Neural cell (in vitro differentiated cells): Measurements from ENCODE around the gene GPATCH4. TPM values are rescaled to one million over a fixed set of nuclear protein-coding genes. Genes with fewer than 3 reads are reported as not detected.
"Not testable (repeated sequence)": the region's sequence is repeated elsewhere in the genome, so short reads cannot be mapped to it uniquely, and the experiment has no call there.

Source experiments
- H2AFZ ChIP-seq: fragments of 200-600, 300-800 bp; sonication (generic), shearing (Covaris generic); 2 replicates; pipeline ENCODE4 v1.6.0; 2014; ENCODE audit warnings: low read depth, mild to moderate bottlenecking, antibody characterized with exemption, low read length, moderate library complexity
- H3F3A ChIP-seq: fragments of 200-600 bp; shearing (Covaris generic); 2 replicates; pipeline ENCODE4 v1.6.1; 2016; ENCODE audit warnings: mild to moderate bottlenecking, moderate library complexity, mixed read lengths, antibody characterized with exemption, low read length; ENCODE audit not compliant: insufficient read depth, poor library complexity, severe bottlenecking
- H3K27ac ChIP-seq: fragments of 200-600, 300-800 bp; sonication (generic), shearing (Covaris generic); 2 replicates; pipeline ENCODE4 v1.5.1; 2014; ENCODE audit warnings: mild to moderate bottlenecking, low read length, moderate library complexity
- H3K27me3 ChIP-seq: fragments of 300-800, 200-600 bp; sonication (generic), shearing (Covaris generic); 2 replicates; pipeline ENCODE4 v1.6.0; 2014; ENCODE audit warnings: mild to moderate bottlenecking, low read depth, low read length, moderate library complexity; ENCODE audit not compliant: insufficient read depth
- H3K36me3 ChIP-seq: fragments of 300-800, 200-600 bp; sonication (generic), shearing (Covaris generic); 2 replicates; pipeline ENCODE4 v1.5.1; 2014; ENCODE audit warnings: mild to moderate bottlenecking, antibody characterized with exemption, low read length, moderate library complexity; ENCODE audit not compliant: insufficient read depth
- H3K4me2 ChIP-seq: fragments of 300-800, 200-600 bp; sonication (generic), shearing (Covaris generic); 2 replicates; pipeline ENCODE4 v1.6.0; 2014; ENCODE audit warnings: mild to moderate bottlenecking, low read length
- H3K4me3 ChIP-seq: fragments of 300-800, 200-600 bp; sonication (generic), shearing (Covaris generic); 2 replicates; pipeline ENCODE4 v1.5.1; 2014; ENCODE audit warnings: mild to moderate bottlenecking, low read length, moderate library complexity
- H3K79me2 ChIP-seq: fragments of 200-600 bp; shearing (Covaris generic); replicated peaks from 2 replicates; pipeline ENCODE4 v1.6.0; 2014; ENCODE audit warnings: mild to moderate bottlenecking, low read length, moderate library complexity; ENCODE audit not compliant: insufficient read depth
- H3K9ac ChIP-seq: fragments of 300-800, 200-600 bp; sonication (generic), shearing (Covaris generic); 2 replicates; pipeline ENCODE4 v1.6.1; 2016; ENCODE audit warnings: mild to moderate bottlenecking, low read length, mixed read lengths
- H3K9me2 ChIP-seq: fragments of 200-600 bp; shearing (Covaris generic); 2 replicates; pipeline ENCODE4 v1.6.1; 2016; ENCODE audit warnings: mild to moderate bottlenecking, low read length, mixed read lengths; ENCODE audit not compliant: insufficient read depth
- H3K9me3 ChIP-seq: fragments of 200-600, 300-800 bp; sonication (generic), shearing (Covaris generic); 2 replicates; pipeline ENCODE4 v1.6.1; 2016; ENCODE audit warnings: mild to moderate bottlenecking, mixed run types, low read length, moderate library complexity, mixed read lengths
- H4K20me1 ChIP-seq: fragments of 200-600 bp; shearing (Covaris generic); 2 replicates; pipeline ENCODE4 v1.6.1; 2016; ENCODE audit warnings: mild to moderate bottlenecking, mixed run types; ENCODE audit not compliant: insufficient read depth
- EP300 ChIP-seq: fragments of 450-650 bp; conservative IDR thresholded peaks from 2 replicates; pipeline ENCODE4 v1.6.1; 2014; ENCODE audit warnings: antibody characterized with exemption, mild to moderate bottlenecking, moderate library complexity; ENCODE audit not compliant: poor library complexity, severe bottlenecking
- EZH2 ChIP-seq: fragments of 200-600, 300-800 bp; shearing (Covaris generic), sonication (generic); IDR thresholded peaks from 2 replicates; pipeline ENCODE4 v1.6.1; 2014; ENCODE audit warnings: antibody characterized with exemption, low read length, borderline replicate concordance, mild to moderate bottlenecking; ENCODE audit not compliant: insufficient read depth, poor library complexity, severe bottlenecking
- MXI1 ChIP-seq: fragments of 450-650 bp; conservative IDR thresholded peaks from 2 replicates; pipeline ENCODE4 v1.6.1; 2014; ENCODE audit warnings: antibody characterized with exemption, mild to moderate bottlenecking; ENCODE audit not compliant: poor library complexity, severe bottlenecking
- POLR2AphosphoS5 ChIP-seq: IDR thresholded peaks from 2 replicates; pipeline ENCODE4 v1.6.1; 2012
- RAD21 ChIP-seq: fragments of 450-650 bp; conservative IDR thresholded peaks from 2 replicates; pipeline ENCODE4 v1.6.1; 2014; ENCODE audit warnings: antibody characterized with exemption, mild to moderate bottlenecking, moderate library complexity
- SMC3 ChIP-seq: fragments of 450-650 bp; conservative IDR thresholded peaks from 2 replicates; pipeline ENCODE4 v1.6.1; 2014; ENCODE audit warnings: antibody characterized with exemption, mild to moderate bottlenecking, moderate library complexity; ENCODE audit not compliant: poor library complexity
- TAF1 ChIP-seq: IDR thresholded peaks from 2 replicates; pipeline ENCODE4 v1.6.1; 2012; ENCODE audit warnings: low read depth
- polyA plus RNA-seq: library from polyadenylated mRNA; depleted of rRNA; stranded (reverse); fragments of >200 nt; gene quantifications from 2 replicates; pipeline ENCODE4 v1.2.3, GENCODE V29; 2014
- TF ChIP-seq, protein P1 (sequence below): IDR thresholded peaks from 2 replicates; pipeline ENCODE4 v1.6.1; 2012; ENCODE audit warnings: borderline replicate concordance
- TF ChIP-seq, protein P2 (sequence below): fragments of 450-650 bp; IDR thresholded peaks from 2 replicates; pipeline ENCODE4 v1.5.1; 2014; ENCODE audit warnings: antibody characterized with exemption, mild to moderate bottlenecking, moderate library complexity; ENCODE audit not compliant: poor library complexity, severe bottlenecking

Gene GPATCH4
- polyA plus RNA-seq, 1 donor from 2014 or later: 3.9 TPM

DNA sequence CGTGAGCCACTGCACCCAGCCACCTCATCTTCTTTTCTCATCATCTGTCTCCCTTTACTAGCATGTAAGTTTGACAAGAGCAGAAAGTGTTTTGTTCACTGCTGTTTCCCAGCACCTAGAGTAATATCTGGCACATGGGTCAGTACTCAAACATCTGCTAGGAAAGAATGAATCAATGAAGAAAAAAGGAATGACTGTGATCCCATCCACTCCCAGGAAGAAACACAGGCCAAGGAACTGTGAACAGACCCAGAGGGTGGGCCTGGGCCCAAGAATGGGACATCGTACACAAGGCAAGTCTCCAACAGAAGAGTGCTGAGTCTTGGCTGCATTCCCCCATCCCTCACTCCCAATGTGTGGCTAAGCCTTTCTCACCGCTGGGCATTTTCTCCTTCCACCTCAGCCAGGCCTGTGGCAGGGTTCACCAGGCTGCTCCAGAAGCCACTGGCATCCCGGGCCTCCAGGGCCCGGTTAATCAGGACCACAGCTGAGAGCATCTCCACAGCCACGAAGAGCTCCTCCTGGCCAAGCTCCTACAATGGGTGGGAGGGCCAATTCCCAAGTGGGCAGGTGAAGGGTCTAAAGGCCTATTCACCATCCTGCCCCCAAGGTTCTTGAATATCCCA lies 47.3 kb downstream of the GPATCH4 start:
- no peak overlapping the region for H3K27ac ChIP-seq
- H3K9me3 ChIP-seq: no peaks in the 10 kb centered on the region
- no peaks in the 10 kb centered on the region for H3K27me3 ChIP-seq

DNA sequence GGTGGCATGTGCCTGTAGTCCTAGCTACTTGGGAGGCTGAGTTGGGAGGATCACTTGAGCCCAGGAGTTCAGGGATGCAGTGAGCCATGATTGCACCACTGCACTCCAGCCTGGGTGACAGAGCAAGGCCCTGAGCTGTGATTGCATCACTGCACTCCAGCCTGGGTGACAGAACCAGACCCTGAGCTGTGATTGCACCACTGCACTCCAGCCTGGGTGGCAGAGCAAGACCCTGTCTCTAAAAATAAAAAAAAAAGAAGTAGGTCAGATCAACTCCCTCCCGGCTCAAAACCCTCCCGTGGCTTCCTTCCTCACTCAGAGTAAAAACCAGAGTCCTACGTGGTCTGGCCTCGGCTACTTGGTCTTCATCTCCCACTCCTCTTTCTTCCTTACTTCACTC lies 48.3 kb downstream of the GPATCH4 start:
- H3K4me2 ChIP-seq, H2AFZ ChIP-seq, H3K9ac ChIP-seq, H3K27me3 ChIP-seq, H3K9me3 ChIP-seq, H3K9me2 ChIP-seq, H3F3A ChIP-seq, H4K20me1 ChIP-seq, H3K36me3 ChIP-seq, H3K27ac ChIP-seq, H3K79me2 ChIP-seq, H3K4me3 ChIP-seq: not testable (repeated sequence)

More for the DNA sequence above, 47.3 kb downstream of the GPATCH4 start:
- Histone ChIP-seq H4K20me1 (no peaks in the 10 kb centered on the region), H3K9ac (no peak overlapping the region), H3K36me3 (no peaks in the 10 kb centered on the region), H3K79me2 (no peaks in the 10 kb centered on the region), H3K4me3 (no peak overlapping the region), H3K4me2 (no peak overlapping the region), H3F3A (no peaks in the 10 kb centered on the region), H3K9me2 (no peaks in the 10 kb centered on the region), H2AFZ (no peak overlapping the region)
- TF ChIP-seq EZH2: no peak
- TF ChIP-seq, protein P1, sequence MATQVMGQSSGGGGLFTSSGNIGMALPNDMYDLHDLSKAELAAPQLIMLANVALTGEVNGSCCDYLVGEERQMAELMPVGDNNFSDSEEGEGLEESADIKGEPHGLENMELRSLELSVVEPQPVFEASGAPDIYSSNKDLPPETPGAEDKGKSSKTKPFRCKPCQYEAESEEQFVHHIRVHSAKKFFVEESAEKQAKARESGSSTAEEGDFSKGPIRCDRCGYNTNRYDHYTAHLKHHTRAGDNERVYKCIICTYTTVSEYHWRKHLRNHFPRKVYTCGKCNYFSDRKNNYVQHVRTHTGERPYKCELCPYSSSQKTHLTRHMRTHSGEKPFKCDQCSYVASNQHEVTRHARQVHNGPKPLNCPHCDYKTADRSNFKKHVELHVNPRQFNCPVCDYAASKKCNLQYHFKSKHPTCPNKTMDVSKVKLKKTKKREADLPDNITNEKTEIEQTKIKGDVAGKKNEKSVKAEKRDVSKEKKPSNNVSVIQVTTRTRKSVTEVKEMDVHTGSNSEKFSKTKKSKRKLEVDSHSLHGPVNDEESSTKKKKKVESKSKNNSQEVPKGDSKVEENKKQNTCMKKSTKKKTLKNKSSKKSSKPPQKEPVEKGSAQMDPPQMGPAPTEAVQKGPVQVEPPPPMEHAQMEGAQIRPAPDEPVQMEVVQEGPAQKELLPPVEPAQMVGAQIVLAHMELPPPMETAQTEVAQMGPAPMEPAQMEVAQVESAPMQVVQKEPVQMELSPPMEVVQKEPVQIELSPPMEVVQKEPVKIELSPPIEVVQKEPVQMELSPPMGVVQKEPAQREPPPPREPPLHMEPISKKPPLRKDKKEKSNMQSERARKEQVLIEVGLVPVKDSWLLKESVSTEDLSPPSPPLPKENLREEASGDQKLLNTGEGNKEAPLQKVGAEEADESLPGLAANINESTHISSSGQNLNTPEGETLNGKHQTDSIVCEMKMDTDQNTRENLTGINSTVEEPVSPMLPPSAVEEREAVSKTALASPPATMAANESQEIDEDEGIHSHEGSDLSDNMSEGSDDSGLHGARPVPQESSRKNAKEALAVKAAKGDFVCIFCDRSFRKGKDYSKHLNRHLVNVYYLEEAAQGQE: no peak
- TF ChIP-seq POLR2AphosphoS5: no peak
- TF ChIP-seq TAF1: no peak

DNA sequence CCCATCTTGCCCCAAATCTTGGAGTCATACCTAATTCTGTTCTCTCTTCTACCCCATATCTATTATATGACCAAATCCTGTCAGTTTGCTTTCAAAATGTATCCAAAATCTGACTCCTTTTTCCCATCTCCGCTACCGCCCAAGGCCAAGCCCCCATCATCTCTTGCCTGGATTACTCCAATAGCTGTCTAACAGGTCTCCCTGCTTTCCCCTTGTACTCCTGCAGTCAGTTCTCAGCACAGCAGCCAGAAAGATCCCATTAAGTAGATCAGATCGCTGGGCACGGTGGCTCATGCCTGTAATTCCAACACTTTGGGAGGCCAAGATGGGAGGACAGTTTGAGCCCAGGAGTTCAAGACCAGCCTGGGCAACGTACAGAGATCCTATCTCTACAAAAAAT lies 48.8 kb downstream of the GPATCH4 start:
- H3K27ac ChIP-seq: no peak overlapping the region
- H3K9me2 ChIP-seq: no peaks in the 10 kb centered on the region
- H3K9me3 ChIP-seq: no peaks in the 10 kb centered on the region
- no peaks in the 10 kb centered on the region for H4K20me1 ChIP-seq
- no peaks in the 10 kb centered on the region for H3K79me2 ChIP-seq
- no peaks in the 10 kb centered on the region for H3K27me3 ChIP-seq
- H3K4me3 ChIP-seq: no peak overlapping the region
- no peaks in the 10 kb centered on the region for H3K36me3 ChIP-seq
- no peak overlapping the region for H3K9ac ChIP-seq
- H2AFZ ChIP-seq: no peak overlapping the region
- no peak overlapping the region for H3K4me2 ChIP-seq
- no peaks in the 10 kb centered on the region for H3F3A ChIP-seq
- TF ChIP-seq RAD21: no peak
- TF ChIP-seq, protein P2, sequence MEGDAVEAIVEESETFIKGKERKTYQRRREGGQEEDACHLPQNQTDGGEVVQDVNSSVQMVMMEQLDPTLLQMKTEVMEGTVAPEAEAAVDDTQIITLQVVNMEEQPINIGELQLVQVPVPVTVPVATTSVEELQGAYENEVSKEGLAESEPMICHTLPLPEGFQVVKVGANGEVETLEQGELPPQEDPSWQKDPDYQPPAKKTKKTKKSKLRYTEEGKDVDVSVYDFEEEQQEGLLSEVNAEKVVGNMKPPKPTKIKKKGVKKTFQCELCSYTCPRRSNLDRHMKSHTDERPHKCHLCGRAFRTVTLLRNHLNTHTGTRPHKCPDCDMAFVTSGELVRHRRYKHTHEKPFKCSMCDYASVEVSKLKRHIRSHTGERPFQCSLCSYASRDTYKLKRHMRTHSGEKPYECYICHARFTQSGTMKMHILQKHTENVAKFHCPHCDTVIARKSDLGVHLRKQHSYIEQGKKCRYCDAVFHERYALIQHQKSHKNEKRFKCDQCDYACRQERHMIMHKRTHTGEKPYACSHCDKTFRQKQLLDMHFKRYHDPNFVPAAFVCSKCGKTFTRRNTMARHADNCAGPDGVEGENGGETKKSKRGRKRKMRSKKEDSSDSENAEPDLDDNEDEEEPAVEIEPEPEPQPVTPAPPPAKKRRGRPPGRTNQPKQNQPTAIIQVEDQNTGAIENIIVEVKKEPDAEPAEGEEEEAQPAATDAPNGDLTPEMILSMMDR: no peak
- TF ChIP-seq, protein P1: no peak
- TF ChIP-seq POLR2AphosphoS5: no peak
- no peak for TF ChIP-seq TAF1
- no peak for TF ChIP-seq SMC3
- TF ChIP-seq MXI1: no peak
- no peak for TF ChIP-seq EZH2
- TF ChIP-seq EP300: no peak
